ENCODE results near the gene SGSM2. TPM values are rescaled to one million over a fixed set of nuclear protein-coding genes. Genes with fewer than 3 reads are reported as not detected.

SGSM2 gene
- total and polyA plus RNA-seq, 2 of the 8 experiments (the other 6 are each of a cell fraction or from before 2014, with no cell fraction given) = 44.5 to 77.7 TPM

- H4K5ac ChIP-seq (ENCODE audit: insufficient read length, low read depth, low read length) = no peak overlapping the region
- H2BK120ac ChIP-seq (replicated peaks; ENCODE audit: low read depth, low read length) = no peak overlapping the region
- H3K9me3 ChIP-seq (ENCODE audit: insufficient read depth in 2 of 2, low read depth in 1 of 2, low read length in 1 of 2) = no peaks in the 10 kb centered on the region
- H3K4me3 ChIP-seq (ENCODE audit: extremely low read depth in 1 of 4, insufficient read depth in 2 of 4, low read depth in 3 of 4, low read length in 4 of 4) = no peak overlapping the region
- H2BK20ac ChIP-seq (ENCODE audit: low read length) = no peak overlapping the region
- no peak overlapping the region for H2BK15ac ChIP-seq (ENCODE audit: low read length)
- peaks cover 3 to 5% of the 10 kb centered on the region in 2 experiments for H4K20me1 ChIP-seq (replicated peaks in 1 of 2; ENCODE audit: control insufficient read depth in 1 of 2, insufficient read depth in 2 of 2, low read length in 2 of 2)
- H3K79me1 ChIP-seq (ENCODE audit: low read depth, low read length) = no peaks in the 10 kb centered on the region
- H4K8ac ChIP-seq (ENCODE audit: extremely low read depth, insufficient read depth, low read length) = no peak overlapping the region
- DNase-seq (ENCODE audit: low read depth in 1 of 2, low spot score in 2 of 2) = no peak
- H3K4me2 ChIP-seq (ENCODE audit: insufficient read depth in 1 of 2, low read depth in 2 of 2, low read length in 2 of 2) = no peak overlapping the region
- no peaks in the 10 kb centered on the region for H3K79me2 ChIP-seq (ENCODE audit: control insufficient read depth in 1 of 2, insufficient read depth in 2 of 2, low read length in 2 of 2)
- peaks cover 21 to 47% (median 40%) of the 10 kb centered on the region in 4 experiments for H3K36me3 ChIP-seq (ENCODE audit: control insufficient read depth in 2 of 4, insufficient read depth in 4 of 4, low read length in 3 of 4)
- no peak overlapping the region for H2BK12ac ChIP-seq (ENCODE audit: low read depth, low read length)
- H2AFZ ChIP-seq (ENCODE audit: low read length) = no peak overlapping the region
- no peak for TF ChIP-seq SIRT6 (IDR thresholded peaks at IDR 0.05; ENCODE audit: low read length)
- H3K23ac ChIP-seq (ENCODE audit: insufficient read length) = no peak overlapping the region
- H3K23me2 ChIP-seq (ENCODE audit: low read depth, low read length) = no peaks in the 10 kb centered on the region
- H3K56ac ChIP-seq (replicated peaks; ENCODE audit: insufficient read length, low read depth, low read length) = no peak overlapping the region
- no peaks in the 10 kb centered on the region for H3K27me3 ChIP-seq (replicated peaks in 1 of 4; ENCODE audit: control insufficient read depth in 3 of 4, extremely low read depth in 1 of 4, insufficient read depth in 3 of 4, low read length in 3 of 4)
- CTCF ChIA-PET (ENCODE audit: partially characterized antibody) = interaction anchor here (0.7 to 2.2 kb wide), 2 partner anchors 38 to 45 kb away, joined by 3 to 5 read pairs; no protein-coding TSS in a partner anchor
- no peak for FAIRE-seq
- no peak overlapping the region for H3K27ac ChIP-seq (ENCODE audit: low read depth, low read length)
- H2BK5ac ChIP-seq (ENCODE audit: low read depth, low read length) = no peak overlapping the region
- H3K9ac ChIP-seq (replicated peaks in 1 of 4; ENCODE audit: extremely low read depth in 1 of 4, low read depth in 3 of 4, low read length in 3 of 4) = no peak overlapping the region
- POLR2A ChIA-PET (ENCODE audit: partially characterized antibody) = interaction anchor here (1.6 to 12.1 kb wide), 4 partner anchors 10 to 46 kb away, joined by 4 to 230 read pairs (median 13); partner anchors contain the start of genes SGSM2, SMG6, SRR and TSR1
- no peak overlapping the region for H3K4ac ChIP-seq (replicated peaks; ENCODE audit: insufficient read length, low read depth, low read length)
- H4K91ac ChIP-seq (replicated peaks; ENCODE audit: insufficient read length, low read length) = no peak overlapping the region
- H2AK5ac ChIP-seq (ENCODE audit: low read depth, low read length) = no peak overlapping the region
- no peak overlapping the region for H3K18ac ChIP-seq (ENCODE audit: extremely low read depth, low read length)
- no peaks in the 10 kb centered on the region for H3K4me1 ChIP-seq (replicated peaks in 1 of 4; ENCODE audit: control insufficient read depth in 3 of 4, insufficient read depth in 4 of 4, low read length in 3 of 4)
- 79% methylated on average over 1 of the region's 1 CpG; no CpG with 5 or more reads in 1 of the 2 experiments for WGBS, 2 experiments (ENCODE audit: extremely low coverage in 1 of 2, insufficient coverage in 1 of 2, insufficient read length in 1 of 2, insufficient replicate concordance in 2 of 2, low coverage in 1 of 2, low lambda C conversion rate in 2 of 2, missing lambda C conversion rate in 1 of 2)
- H3K14ac ChIP-seq (ENCODE audit: insufficient read length) = no peak overlapping the region
These were observed 15.9 kb upstream of the SGSM2 start for GRCh38 chr17:2321399-2321798.

Data from H1 (cell line).